ENCODE measurements around the gene OSBPL3. TPM values are rescaled to one million over a fixed set of nuclear protein-coding genes. Genes with fewer than 3 reads are reported as not detected.

OSBPL3 gene
- 23.9 and 55.9 TPM in 2 replicates for total RNA-seq

GRCh38 chr7:24979863-24980533 is at the start of gene OSBPL3:
Gene OSBPL3 (minus strand): TSS chr7:24980178. CDS start chr7:24892472, 87,706 bp downstream.

GRCh38 chr7:24757353-24758275 is 222.4 kb downstream of the OSBPL3 start, which contains the start of gene GSDME:
Gene GSDME (minus strand): TSS chr7:24757464. CDS start chr7:24749774, 7,690 bp downstream.

Other genes starting within 250 kb of the OSBPL3 start
- 60.7 and 89.2 TPM in 2 replicates for gene GSDME, start 222.7 kb downstream of the OSBPL3 start, total RNA-seq
- gene CYCS, start 145.1 kb upstream of the OSBPL3 start, total RNA-seq, result 87.8 and 110 TPM in 2 replicates
- gene NPVF, start 248.3 kb upstream of the OSBPL3 start, total RNA-seq, result not detected in 2 replicates

Data from nasal cavity respiratory epithelium epithelial cell of viscerocranial mucosa (primary cell).